HG03354 (cell line): ENCODE measurements around the gene NLGN3.
A peak's percentile ranks its signal among the peaks of the same experiment; 100 is the strongest.
"Not testable (repeated sequence)": the region's sequence is repeated elsewhere in the genome, so short reads cannot be mapped to it uniquely, and the experiment has no call there.

Experiments
- ATAC-seq: cut with Tn5 transposase; IDR thresholded peaks from one replicate; pipeline ENCODE4 v1.9.1; 2021; ENCODE audit warnings: mild to moderate bottlenecking; ENCODE audit not compliant: unreplicated experiment, poor library complexity, severe bottlenecking

Gene NLGN3

GRCh38 chrX:71167031-71167781 lies 22.6 kb downstream of the NLGN3 start:
- no peak for ATAC-seq

DNA sequence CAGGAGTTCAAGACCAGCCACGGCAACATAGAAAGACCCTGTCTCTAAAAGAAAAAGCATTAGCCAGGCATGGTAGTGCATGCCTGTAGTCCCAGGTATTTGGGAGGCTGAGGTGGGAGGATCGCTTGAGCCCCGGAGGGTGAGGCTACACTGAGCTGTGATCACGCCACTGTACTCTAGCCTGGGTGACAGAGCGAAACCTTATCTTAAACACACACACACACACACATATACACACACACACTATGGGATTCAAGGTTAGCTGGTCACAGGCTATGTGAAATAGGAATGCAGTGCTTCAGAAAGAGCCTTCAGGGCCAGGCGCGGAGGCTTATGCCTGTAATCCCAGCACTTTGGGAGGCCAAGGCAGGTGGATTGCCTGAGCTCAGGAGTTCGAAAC lies 23.5 kb downstream of the NLGN3 start:
- ATAC-seq, result no peak

- ATAC-seq, result no peak
Measured at GRCh38 chrX:71169586-71169985, 24.9 kb downstream of the NLGN3 start.

- no peak for ATAC-seq
Measured at GRCh38 chrX:71170660-71171059, 26.0 kb downstream of the NLGN3 start.

- ATAC-seq, result no peak
Measured at GRCh38 chrX:71171110-71171801, 26.6 kb downstream of the NLGN3 start.

DNA sequence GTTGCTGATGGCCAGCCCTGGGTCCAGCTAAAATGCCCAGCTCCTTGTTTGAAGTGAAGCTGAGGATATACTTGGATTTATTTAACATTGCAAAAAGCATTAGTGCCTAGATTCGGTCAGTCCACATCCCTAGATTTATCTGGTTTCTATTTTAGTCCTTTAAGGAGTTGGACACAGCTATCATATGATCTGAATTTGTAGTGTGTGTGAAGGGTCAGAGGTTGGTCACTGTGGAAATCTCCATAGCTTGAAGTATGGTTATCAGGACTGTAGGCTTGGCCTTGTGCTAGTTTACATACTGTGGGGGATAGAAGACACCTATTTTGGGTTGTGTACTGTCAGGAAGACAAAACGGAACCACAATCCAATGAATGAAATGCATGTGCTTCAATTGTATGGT lies 28.8 kb downstream of the NLGN3 start:
- no peak for ATAC-seq

GRCh38 chrX:71174795-71175194 lies 30.2 kb downstream of the NLGN3 start:
- ATAC-seq, result no peak

GRCh38 chrX:71175531-71175930 lies 30.9 kb downstream of the NLGN3 start:
- no peak for ATAC-seq

DNA sequence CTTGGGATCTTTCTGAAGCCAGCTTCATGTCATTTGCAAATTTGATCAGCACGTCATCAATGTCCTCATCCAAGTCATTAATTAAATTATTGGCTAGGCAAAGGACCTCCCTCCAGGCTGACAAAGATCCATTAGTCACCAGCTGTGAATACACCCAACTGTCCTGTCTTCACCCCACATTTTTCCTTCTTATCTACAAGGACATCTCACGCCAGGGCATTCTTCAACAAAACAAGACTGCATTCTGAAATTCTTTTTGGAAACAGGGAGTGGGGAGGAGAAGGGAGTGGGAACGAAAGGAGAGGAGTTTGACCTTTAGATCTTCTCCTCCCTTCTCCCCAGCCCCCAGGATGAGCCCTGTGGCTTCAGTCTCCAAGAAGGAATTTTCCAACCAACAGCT lies 32.7 kb downstream of the NLGN3 start:
- no peak for ATAC-seq

- ATAC-seq, result no peak
Measured at GRCh38 chrX:71178908-71179307, 34.3 kb downstream of the NLGN3 start.

DNA sequence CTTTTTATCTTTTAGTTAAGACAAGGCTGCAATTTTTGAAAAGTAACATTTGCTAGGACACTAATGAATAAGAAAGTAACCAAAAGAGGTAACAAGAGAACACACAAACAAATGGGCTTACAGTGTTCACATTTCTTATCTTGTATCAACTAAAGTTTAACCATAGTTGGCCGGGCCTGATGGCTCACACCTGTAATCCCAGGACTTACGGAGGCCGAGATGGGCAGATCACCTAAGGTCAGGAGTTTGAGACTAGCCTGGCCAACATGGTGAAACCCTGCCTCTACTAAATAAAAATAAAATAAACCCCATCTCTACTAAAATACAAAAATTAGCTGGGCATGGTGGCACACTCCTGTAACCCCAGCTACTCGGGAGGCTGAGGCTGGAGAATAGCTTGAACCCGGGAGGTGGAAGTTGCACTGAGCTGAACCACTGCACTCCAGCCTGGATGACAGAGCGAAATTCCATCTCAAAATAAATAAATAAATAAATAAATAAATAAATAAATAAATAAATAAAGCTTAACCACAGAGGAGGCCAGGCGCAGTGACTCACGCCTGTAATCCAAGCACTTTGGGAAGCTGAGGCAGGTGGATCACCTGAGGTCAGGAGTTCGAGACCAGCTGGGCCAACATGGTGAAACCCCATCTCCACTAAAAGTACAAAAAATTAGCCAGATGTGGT lies 36.1 kb downstream of the NLGN3 start:
- ATAC-seq, result not testable (repeated sequence)

DNA sequence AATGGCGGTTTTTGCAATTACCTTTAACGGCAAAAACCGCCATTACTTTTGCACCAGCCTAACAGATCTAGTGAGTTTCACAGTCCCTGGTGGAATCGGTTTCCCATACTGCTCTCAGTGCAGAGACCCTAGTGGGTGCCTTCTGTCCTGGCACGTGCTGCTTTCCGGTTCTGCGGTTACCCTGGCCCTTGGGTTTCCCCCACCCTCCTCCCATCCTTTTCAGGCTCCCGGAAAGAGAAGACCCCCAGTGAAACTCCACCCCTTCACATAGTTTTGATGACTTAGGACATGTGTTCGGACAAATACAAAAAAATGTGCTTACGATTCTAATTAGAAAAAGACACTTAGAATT lies 36.9 kb downstream of the NLGN3 start:
- ATAC-seq, result peak; percentile 50

GRCh38 chrX:71181910-71182799 lies 37.5 kb downstream of the NLGN3 start:
- ATAC-seq, result peak; percentile 93

- ATAC-seq, result no peak
Measured at GRCh38 chrX:71182871-71183270, 38.2 kb downstream of the NLGN3 start.

- no peak for ATAC-seq
Measured at GRCh38 chrX:71183341-71183740, 38.7 kb downstream of the NLGN3 start.

GRCh38 chrX:71184092-71184491 lies 39.5 kb downstream of the NLGN3 start:
- ATAC-seq, result no peak

- no peak for ATAC-seq
Measured at GRCh38 chrX:71184803-71185495, 40.3 kb downstream of the NLGN3 start.

- no peak for ATAC-seq
Measured at GRCh38 chrX:71191248-71191647, 46.6 kb downstream of the NLGN3 start.

DNA sequence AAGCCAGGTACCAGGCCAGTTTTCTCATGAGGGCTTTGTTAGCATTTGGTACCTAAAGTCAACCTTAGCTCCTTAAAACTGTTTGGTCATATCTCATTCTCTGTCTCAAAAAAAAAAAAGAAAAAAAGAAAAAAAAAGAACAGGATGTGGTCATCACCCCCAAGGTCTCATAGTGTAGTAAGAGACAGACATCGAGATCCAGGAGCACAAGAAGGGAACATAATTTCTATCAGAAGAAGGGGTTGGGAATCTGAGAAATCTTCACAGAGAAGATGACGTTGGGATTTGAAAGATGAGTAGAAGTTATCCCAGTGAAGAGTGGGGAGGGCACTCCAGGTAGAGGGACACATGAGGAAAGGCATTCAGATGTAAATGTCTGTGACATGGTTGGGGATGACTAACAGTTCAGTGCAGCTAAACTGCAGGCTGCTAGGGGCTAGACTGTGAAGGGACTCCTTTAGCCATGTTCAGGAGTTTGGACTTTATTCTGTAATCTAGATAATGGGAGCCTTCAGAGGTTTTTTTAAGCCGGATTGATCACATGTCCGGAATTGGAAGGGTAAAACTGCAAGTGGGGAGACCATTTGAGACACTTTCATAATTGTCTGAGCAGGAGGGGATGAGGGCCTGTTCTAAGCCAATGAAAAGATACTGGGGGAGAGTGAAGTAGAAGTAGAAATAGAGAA lies 51.5 kb downstream of the NLGN3 start:
- ATAC-seq, result peak; percentile 60
